PC-3 (cell line): ENCODE results near the gene HPSE2. TPM values are rescaled to one million over a fixed set of nuclear protein-coding genes. Genes with fewer than 3 reads are reported as not detected.

Source experiments
- ATAC-seq: fragments of 200-7000 bp; cut with Tn5 transposase; 2 replicates; pipeline ENCODE4 v1.9.1; 2020; ENCODE audit warnings: mild to moderate bottlenecking, moderate library complexity
- BruUV-seq: library from RNA; stranded (reverse); fragments of 400-500 nt; replicated peaks from 2 replicates; lab custom pipeline; 2021; lab: Mats Ljungman, UMichigan
- CTCF ChIA-PET: fragments of 300-600 bp; sonication (Branson Sonifier 250); formaldehyde crosslinking; loops from one replicate; lab custom pipeline; 2022; ENCODE audit warnings: antibody characterized with exemption; lab: Charles Lee
- POLR2A ChIA-PET: fragments of 300-600 bp; sonication (Branson Sonifier 250); formaldehyde crosslinking; loops from one replicate; lab custom pipeline; 2022; ENCODE audit warnings: antibody characterized with exemption; ENCODE audit not compliant: unreplicated experiment; lab: Charles Lee
- DNase-seq: peaks from one replicate; pipeline ENCODE4 v3.0.0-alpha.2; 2015
- H2AFZ ChIP-seq: fragments of 300-600 bp; sonication (generic); 2 replicates; pipeline ENCODE4 v1.6.0; 2016; ENCODE audit warnings: antibody characterized with exemption, low read length
- H3F3A ChIP-seq: fragments of 300-600 bp; sonication (generic); one replicate; pipeline ENCODE4 v1.6.0; 2017; ENCODE audit warnings: antibody characterized with exemption, low read length, control low read depth, mild to moderate bottlenecking; ENCODE audit not compliant: unreplicated experiment
- H3K27ac ChIP-seq: fragments of 300-600 bp; sonication (generic); 2 replicates; pipeline ENCODE4 v1.5.1; 2016; ENCODE audit warnings: mild to moderate bottlenecking, low read length
- H3K27me3 ChIP-seq: fragments of 300-600 bp; sonication (generic); 2 replicates; pipeline ENCODE4 v1.6.1; 2016; ENCODE audit warnings: low read length, mixed read lengths
- H3K36me3 ChIP-seq: fragments of 300-600 bp; sonication (generic); 2 replicates; pipeline ENCODE4 v1.6.1; 2016; ENCODE audit warnings: low read depth, mixed run types, low read length, mixed read lengths
- H3K4me1 ChIP-seq: fragments of 300-600 bp; sonication (generic); 2 replicates; pipeline ENCODE4 v1.5.1; 2016; ENCODE audit warnings: low read length; ENCODE audit not compliant: insufficient read depth
- H3K4me2 ChIP-seq: fragments of 300-600 bp; sonication (generic); 2 replicates; pipeline ENCODE4 v1.6.0; 2016; ENCODE audit warnings: low read length
- H3K4me3 ChIP-seq: fragments of 300-600 bp; sonication (generic); 2 replicates; pipeline ENCODE4 v1.5.1; 2016; ENCODE audit warnings: mild to moderate bottlenecking, low read length, mixed read lengths
- H3K79me2 ChIP-seq: fragments of 300-600 bp; sonication (generic); 2 replicates; pipeline ENCODE4 v1.6.1; 2017; ENCODE audit warnings: low read length, mixed read lengths
- H3K9ac ChIP-seq: fragments of 300-600 bp; sonication (generic); 2 replicates; pipeline ENCODE4 v1.6.0; 2016; ENCODE audit warnings: mild to moderate bottlenecking, low read length
- H3K9me2 ChIP-seq: fragments of 300-600 bp; sonication (generic); replicated peaks from 2 replicates; pipeline ENCODE4 v1.6.1; 2016; ENCODE audit warnings: mixed run types, low read length, mixed read lengths
- H3K9me3 ChIP-seq: fragments of 300-600 bp; sonication (generic); 2 replicates; pipeline ENCODE4 v1.6.1; 2016; ENCODE audit warnings: low read length, mixed read lengths
- H4K20me1 ChIP-seq: fragments of 300-600 bp; sonication (generic); 2 replicates; pipeline ENCODE4 v1.6.1; 2016; ENCODE audit warnings: low read length, mixed read lengths
- EZH2 ChIP-seq: fragments of 300-600 bp; sonication (generic); IDR thresholded peaks from one replicate; pipeline ENCODE4 v1.6.1; 2017; ENCODE audit warnings: antibody characterized with exemption, mild to moderate bottlenecking, low read length; ENCODE audit not compliant: unreplicated experiment
- EZH2phosphoT487 ChIP-seq: fragments of 300-600 bp; sonication (generic); IDR thresholded peaks from 2 replicates; pipeline ENCODE4 v1.6.1; 2018; ENCODE audit warnings: mild to moderate bottlenecking, antibody characterized with exemption, low read length, borderline replicate concordance
- intact Hi-C: fragments of 100-400 bp; cut with micrococcal nuclease; formaldehyde crosslinking; loops from 2 replicates; pipeline ENCODE4 v1.9.0; 2023
- microRNA-seq: library from miRNA; unstranded; fragments of <30 nt; microRNA quantifications from one replicate; pipeline ENCODE4 v1.1.0, GENCODE V29; 2020; ENCODE audit not compliant: unreplicated experiment
- total RNA-seq: library from RNA; depleted of rRNA; stranded (reverse); fragments of >200 nt; gene quantifications from 2 replicates; pipeline ENCODE4 v1.2.3, GENCODE V29; 2014; rRNA removed
- TF ChIP-seq, protein P1 (sequence below): fragments of 300-600 bp; sonication (generic); conservative IDR thresholded peaks from 2 replicates; pipeline ENCODE4 v1.5.1; 2017; ENCODE audit warnings: antibody characterized with exemption, low read depth, mild to moderate bottlenecking, low read length

The HPSE2 gene
- total RNA-seq, 1 experiment from 2014 or later, result 0.15 TPM

DNA sequence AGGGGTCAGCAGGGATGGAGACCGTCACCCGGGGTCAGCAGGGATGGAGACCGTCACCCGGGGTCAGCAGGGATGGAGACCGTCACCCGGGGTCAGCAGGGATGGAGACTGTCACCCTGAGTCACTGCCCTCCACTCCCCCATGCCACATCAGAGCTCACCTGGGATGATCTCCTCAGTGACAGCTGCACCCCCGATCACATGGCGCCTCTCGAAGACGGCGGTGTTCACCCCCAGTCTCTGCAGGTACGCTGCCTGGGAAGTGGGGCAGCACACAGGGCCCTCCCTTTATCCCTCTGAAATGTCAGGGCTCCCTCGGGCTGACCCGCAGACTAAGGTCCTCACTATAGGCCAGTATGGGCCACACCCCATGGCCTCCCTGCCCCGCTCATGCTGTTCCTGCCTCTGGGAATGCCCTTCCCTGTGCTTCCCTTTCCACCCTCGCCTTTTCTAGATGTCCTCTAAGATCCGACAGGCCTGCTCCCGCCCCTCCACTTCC lies 827.9 kb downstream of the HPSE2 start:
- Histone ChIP-seq H3K27me3 (no peaks in the 10 kb centered on the region), H3K9me2 (no peaks in the 10 kb centered on the region), H3K4me2 (no peak overlapping the region), H2AFZ (no peak overlapping the region), H3K4me1 (peaks cover 26% of the 10 kb centered on the region), H3K27ac (no peak overlapping the region), H3K79me2 (no peaks in the 10 kb centered on the region), H4K20me1 (no peaks in the 10 kb centered on the region), H3K9ac (no peak overlapping the region), H3K9me3 (no peaks in the 10 kb centered on the region), H3K4me3 (no peak overlapping the region), H3F3A (no peaks in the 10 kb centered on the region), H3K36me3 (no peaks in the 10 kb centered on the region)
- ChIA-PET CTCF (no interaction called here), POLR2A (no interaction called here)
- no TSS peak for BruUV-seq
- ATAC-seq (no peak), DNase-seq (no peak)
- TF ChIP-seq, protein P1, sequence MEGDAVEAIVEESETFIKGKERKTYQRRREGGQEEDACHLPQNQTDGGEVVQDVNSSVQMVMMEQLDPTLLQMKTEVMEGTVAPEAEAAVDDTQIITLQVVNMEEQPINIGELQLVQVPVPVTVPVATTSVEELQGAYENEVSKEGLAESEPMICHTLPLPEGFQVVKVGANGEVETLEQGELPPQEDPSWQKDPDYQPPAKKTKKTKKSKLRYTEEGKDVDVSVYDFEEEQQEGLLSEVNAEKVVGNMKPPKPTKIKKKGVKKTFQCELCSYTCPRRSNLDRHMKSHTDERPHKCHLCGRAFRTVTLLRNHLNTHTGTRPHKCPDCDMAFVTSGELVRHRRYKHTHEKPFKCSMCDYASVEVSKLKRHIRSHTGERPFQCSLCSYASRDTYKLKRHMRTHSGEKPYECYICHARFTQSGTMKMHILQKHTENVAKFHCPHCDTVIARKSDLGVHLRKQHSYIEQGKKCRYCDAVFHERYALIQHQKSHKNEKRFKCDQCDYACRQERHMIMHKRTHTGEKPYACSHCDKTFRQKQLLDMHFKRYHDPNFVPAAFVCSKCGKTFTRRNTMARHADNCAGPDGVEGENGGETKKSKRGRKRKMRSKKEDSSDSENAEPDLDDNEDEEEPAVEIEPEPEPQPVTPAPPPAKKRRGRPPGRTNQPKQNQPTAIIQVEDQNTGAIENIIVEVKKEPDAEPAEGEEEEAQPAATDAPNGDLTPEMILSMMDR, result no peak
- TF ChIP-seq EZH2, result no peak
- no peak for TF ChIP-seq EZH2phosphoT487
- intact Hi-C loops, result loop anchor here (10.0 kb wide), 1 partner anchor 143 kb away; the partner anchor contains the start of gene LOXL4

Small RNAs within 50 kb of the gene (microRNA-seq; reads per million reads assigned to microRNA genes)
- 0.75 reads per million for gene MIR4685
- gene MIR6507, result not detected

Other genes with a start within 250 kb of the HPSE2 start
- gene CNNM1, start 93.5 kb upstream of the HPSE2 start, total RNA-seq, result 3.3 and 4.3 TPM in 2 replicates
- 27.4 and 32.6 TPM in 2 replicates for gene GOT1, start 194.8 kb upstream of the HPSE2 start, total RNA-seq